Neural cell (in vitro differentiated cells): ENCODE data around the gene TRIM72.

Experiments
- EP300 ChIP-seq: fragments of 450-650 bp; conservative IDR thresholded peaks from 2 replicates; pipeline ENCODE4 v1.6.1; 2014; ENCODE audit warnings: antibody characterized with exemption, mild to moderate bottlenecking, moderate library complexity; ENCODE audit not compliant: poor library complexity, severe bottlenecking
- EZH2 ChIP-seq: fragments of 200-600, 300-800 bp; shearing (Covaris generic), sonication (generic); IDR thresholded peaks from 2 replicates; pipeline ENCODE4 v1.6.1; 2014; ENCODE audit warnings: antibody characterized with exemption, low read length, borderline replicate concordance, mild to moderate bottlenecking; ENCODE audit not compliant: insufficient read depth, poor library complexity, severe bottlenecking
- MXI1 ChIP-seq: fragments of 450-650 bp; conservative IDR thresholded peaks from 2 replicates; pipeline ENCODE4 v1.6.1; 2014; ENCODE audit warnings: antibody characterized with exemption, mild to moderate bottlenecking; ENCODE audit not compliant: poor library complexity, severe bottlenecking
- POLR2AphosphoS5 ChIP-seq: IDR thresholded peaks from 2 replicates; pipeline ENCODE4 v1.6.1; 2012
- RAD21 ChIP-seq: fragments of 450-650 bp; conservative IDR thresholded peaks from 2 replicates; pipeline ENCODE4 v1.6.1; 2014; ENCODE audit warnings: antibody characterized with exemption, mild to moderate bottlenecking, moderate library complexity
- SMC3 ChIP-seq: fragments of 450-650 bp; conservative IDR thresholded peaks from 2 replicates; pipeline ENCODE4 v1.6.1; 2014; ENCODE audit warnings: antibody characterized with exemption, mild to moderate bottlenecking, moderate library complexity; ENCODE audit not compliant: poor library complexity
- TAF1 ChIP-seq: IDR thresholded peaks from 2 replicates; pipeline ENCODE4 v1.6.1; 2012; ENCODE audit warnings: low read depth
- TF ChIP-seq, protein P1 (sequence below): fragments of 450-650 bp; IDR thresholded peaks from 2 replicates; pipeline ENCODE4 v1.5.1; 2014; ENCODE audit warnings: antibody characterized with exemption, mild to moderate bottlenecking, moderate library complexity; ENCODE audit not compliant: poor library complexity, severe bottlenecking
- TF ChIP-seq, protein P2 (sequence below): IDR thresholded peaks from 2 replicates; pipeline ENCODE4 v1.6.1; 2012; ENCODE audit warnings: borderline replicate concordance

DNA sequence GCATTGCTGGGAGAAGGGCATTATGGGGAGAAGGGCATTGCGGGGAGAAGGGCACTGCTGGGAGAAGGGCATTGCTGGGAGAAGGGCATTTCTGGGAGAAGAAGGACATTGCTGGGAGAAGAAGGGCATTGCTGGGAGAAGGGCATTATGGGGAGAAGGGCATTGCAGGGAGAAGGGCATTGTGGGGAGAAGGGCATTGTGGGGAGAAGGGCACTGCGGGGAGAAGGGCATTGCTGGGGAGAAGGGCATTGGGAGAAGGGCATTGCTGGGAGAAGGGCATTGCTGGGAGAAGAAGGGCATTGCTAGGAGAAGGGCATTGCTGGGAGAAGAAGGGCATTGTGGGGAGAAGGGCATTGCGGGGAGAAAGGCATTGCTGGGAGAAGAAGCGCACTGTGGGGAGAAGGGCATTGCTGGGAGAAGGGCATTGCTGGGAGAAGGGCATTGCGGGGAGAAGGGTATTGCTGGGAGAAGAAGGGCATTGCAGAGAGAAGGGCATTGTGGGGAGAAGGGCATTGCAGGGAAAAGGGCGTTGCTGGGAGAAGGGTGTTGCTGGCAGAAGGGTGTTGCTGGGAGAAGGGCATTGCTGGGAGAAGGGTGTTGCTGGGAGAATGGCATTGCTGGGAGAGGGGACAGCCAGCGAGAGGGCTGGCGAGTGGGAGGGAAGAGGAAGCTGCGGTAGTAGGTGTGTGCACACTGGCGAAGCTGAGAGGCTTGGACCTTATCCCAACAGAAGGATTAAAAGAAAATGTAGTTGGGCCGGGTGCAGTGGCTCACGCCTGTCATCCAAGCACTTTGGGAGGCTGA, 7.6 kb downstream of the TRIM72 start:
- TF ChIP-seq, protein P1, sequence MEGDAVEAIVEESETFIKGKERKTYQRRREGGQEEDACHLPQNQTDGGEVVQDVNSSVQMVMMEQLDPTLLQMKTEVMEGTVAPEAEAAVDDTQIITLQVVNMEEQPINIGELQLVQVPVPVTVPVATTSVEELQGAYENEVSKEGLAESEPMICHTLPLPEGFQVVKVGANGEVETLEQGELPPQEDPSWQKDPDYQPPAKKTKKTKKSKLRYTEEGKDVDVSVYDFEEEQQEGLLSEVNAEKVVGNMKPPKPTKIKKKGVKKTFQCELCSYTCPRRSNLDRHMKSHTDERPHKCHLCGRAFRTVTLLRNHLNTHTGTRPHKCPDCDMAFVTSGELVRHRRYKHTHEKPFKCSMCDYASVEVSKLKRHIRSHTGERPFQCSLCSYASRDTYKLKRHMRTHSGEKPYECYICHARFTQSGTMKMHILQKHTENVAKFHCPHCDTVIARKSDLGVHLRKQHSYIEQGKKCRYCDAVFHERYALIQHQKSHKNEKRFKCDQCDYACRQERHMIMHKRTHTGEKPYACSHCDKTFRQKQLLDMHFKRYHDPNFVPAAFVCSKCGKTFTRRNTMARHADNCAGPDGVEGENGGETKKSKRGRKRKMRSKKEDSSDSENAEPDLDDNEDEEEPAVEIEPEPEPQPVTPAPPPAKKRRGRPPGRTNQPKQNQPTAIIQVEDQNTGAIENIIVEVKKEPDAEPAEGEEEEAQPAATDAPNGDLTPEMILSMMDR = no peak
- no peak for TF ChIP-seq RAD21
- TF ChIP-seq, protein P2, sequence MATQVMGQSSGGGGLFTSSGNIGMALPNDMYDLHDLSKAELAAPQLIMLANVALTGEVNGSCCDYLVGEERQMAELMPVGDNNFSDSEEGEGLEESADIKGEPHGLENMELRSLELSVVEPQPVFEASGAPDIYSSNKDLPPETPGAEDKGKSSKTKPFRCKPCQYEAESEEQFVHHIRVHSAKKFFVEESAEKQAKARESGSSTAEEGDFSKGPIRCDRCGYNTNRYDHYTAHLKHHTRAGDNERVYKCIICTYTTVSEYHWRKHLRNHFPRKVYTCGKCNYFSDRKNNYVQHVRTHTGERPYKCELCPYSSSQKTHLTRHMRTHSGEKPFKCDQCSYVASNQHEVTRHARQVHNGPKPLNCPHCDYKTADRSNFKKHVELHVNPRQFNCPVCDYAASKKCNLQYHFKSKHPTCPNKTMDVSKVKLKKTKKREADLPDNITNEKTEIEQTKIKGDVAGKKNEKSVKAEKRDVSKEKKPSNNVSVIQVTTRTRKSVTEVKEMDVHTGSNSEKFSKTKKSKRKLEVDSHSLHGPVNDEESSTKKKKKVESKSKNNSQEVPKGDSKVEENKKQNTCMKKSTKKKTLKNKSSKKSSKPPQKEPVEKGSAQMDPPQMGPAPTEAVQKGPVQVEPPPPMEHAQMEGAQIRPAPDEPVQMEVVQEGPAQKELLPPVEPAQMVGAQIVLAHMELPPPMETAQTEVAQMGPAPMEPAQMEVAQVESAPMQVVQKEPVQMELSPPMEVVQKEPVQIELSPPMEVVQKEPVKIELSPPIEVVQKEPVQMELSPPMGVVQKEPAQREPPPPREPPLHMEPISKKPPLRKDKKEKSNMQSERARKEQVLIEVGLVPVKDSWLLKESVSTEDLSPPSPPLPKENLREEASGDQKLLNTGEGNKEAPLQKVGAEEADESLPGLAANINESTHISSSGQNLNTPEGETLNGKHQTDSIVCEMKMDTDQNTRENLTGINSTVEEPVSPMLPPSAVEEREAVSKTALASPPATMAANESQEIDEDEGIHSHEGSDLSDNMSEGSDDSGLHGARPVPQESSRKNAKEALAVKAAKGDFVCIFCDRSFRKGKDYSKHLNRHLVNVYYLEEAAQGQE = no peak
- TF ChIP-seq POLR2AphosphoS5 = no peak
- no peak for TF ChIP-seq EP300
- no peak for TF ChIP-seq MXI1
- TF ChIP-seq EZH2 = no peak
- TF ChIP-seq TAF1 = no peak
- no peak for TF ChIP-seq SMC3
